Right lobe of liver (tissue), 4 donors: ENCODE results near the gene PCSK2.

Source experiments
- CTCF ChIP-seq, 4 donors: fragments of 200-600 bp in 3 of 4; fragments of 450-650 bp in 1 of 4; IDR thresholded peaks; one replicate each; pipeline versions ENCODE4 v1.5.1 to v1.8.0; 2016 to 2022; ENCODE audit warnings: antibody characterized with exemption in 4 of 4, mild to moderate bottlenecking in 2 of 4
- POLR2A ChIP-seq: fragments of 450-650 bp; IDR thresholded peaks from one replicate; pipeline ENCODE4 v1.6.1; 2017; ENCODE audit warnings: antibody characterized with exemption, mild to moderate bottlenecking
- donor health status: DM: no; HTN: no; CAD: no.
- donor health status: DM: no; HTN: no; CAD: no.
- donor health status: DM: no; HTN: yes; CAD: no.

GRCh38 chr20:17345321-17345720, 118.5 kb downstream of the PCSK2 start:
- TF ChIP-seq CTCF (IDR thresholded peaks at IDR 0.05) (no peak), POLR2A (no peak)
